ENCODE data around the gene TRABD2B.

- no peak for TF ChIP-seq POLR2AphosphoS5 (IDR thresholded peaks at IDR 0.05; ENCODE audit: low read depth, low read length)
- TF ChIP-seq REST (IDR thresholded peaks at IDR 0.05; ENCODE audit: insufficient read depth in 1 of 2, low read depth in 2 of 2, low read length in 2 of 2): no peak
- no peak for TF ChIP-seq SIN3A (IDR thresholded peaks at IDR 0.05; ENCODE audit: borderline replicate concordance, insufficient read depth, low read length)
Measured at GRCh38 chr1:47755101-47755990, 241.8 kb downstream of the TRABD2B start.

All from PFSK-1 (cell line).